NCI-H345 treated with DMSO at 0.1 percent for 48 hours (cell line): ENCODE measurements around the gene PANX1.
"Not testable (repeated sequence)": the region's sequence is repeated elsewhere in the genome, so short reads cannot be mapped to it uniquely, and the experiment has no call there.

ENCODE experiments used
- DNase-seq: peaks from one replicate; lab custom pipeline; 2025; ENCODE audit not compliant: unreplicated experiment; lab: John Stamatoyannopoulos, UW

Gene PANX1

GRCh38 chr11:94149431-94150017 is 20.9 kb downstream of the PANX1 start:
- DNase-seq: no peak

DNA sequence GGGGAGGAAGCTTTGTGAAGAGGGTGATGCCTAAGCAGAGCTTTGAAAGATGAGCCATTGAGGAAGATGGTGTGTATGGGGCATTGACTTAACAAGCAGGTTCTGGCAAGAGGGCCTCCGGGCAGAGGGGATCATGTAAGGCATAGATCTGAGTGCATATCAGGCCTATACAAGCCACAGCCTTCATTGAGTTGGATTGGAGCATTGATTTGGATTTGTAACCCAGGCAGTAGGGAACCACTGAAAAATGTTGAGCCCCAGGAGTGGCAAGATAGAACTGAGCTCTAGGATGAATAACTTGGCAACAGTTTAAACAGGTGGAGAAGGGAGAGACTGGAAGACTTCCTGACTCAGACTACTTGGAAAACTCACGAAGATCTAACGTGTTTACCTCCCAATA is 21.4 kb downstream of the PANX1 start:
- no peak for DNase-seq

DNA sequence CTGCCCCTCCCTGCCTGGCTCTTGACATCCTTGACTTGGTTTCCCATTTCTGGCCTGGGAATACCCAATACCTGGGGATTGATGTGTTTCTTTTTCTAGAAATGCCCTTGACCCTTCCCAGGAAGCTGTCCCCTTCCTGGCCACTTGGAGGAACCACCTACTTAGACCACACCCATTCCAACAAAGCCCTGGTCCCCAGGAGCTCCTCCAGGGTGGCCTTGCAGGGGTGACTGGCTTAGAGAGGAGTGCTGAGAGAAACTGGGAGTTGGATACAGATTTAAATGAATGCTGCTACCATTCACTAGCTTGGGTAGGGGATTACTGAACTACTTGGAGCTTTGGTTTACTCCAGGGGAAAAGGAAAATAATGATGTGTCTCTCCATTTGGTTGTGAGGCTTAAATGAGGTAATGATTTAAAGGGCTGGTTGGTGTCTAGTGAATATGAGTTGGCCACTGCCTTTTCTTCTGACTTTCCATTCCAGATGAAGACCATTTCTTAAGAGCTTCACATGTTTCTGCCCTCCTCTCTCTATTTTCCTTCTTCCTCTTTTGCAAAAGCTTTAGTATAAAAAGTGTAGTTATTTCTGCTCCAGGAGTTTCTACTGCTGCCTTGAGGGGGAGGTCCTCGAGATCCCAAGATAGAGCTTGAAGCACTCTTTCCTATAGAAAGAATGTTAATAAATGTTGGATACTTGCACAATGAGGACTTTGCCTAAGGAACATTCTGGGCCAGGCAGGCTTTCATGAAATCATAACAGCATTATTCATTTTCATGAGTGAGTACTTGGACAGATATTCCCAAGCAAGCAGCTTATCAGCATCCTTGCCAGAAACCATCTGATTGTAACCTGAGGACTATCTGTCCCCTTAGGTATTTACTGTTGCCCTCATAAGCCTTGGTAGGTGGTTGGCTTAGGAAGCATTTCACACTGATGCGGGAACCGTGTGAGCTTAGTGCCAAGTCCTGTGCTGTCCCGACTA is 22.4 kb downstream of the PANX1 start:
- no peak for DNase-seq

- DNase-seq: no peak
Measured at GRCh38 chr11:94151903-94152677, 23.4 kb downstream of the PANX1 start.

DNA sequence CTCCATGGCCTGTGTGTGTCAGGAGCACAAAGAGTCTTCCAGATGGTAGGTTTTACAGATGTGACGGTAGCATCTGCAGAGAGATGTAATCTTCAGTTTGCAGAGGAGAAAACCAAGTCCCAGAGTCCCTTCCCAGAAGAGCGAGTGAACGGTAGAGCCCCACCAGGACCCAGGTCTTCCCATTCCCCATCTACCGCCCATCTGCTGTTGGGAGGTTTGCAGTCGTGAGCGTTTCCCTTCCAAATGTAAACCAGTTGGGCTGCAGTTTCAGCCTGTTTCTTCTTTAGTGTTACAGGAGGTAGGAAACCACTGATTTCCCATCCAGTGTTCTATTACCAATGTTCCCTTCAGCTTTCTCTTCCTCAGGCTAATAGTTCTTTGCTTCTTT is 24.0 kb downstream of the PANX1 start:
- no peak for DNase-seq

GRCh38 chr11:94153320-94153719 is 24.7 kb downstream of the PANX1 start:
- DNase-seq: no peak

DNA sequence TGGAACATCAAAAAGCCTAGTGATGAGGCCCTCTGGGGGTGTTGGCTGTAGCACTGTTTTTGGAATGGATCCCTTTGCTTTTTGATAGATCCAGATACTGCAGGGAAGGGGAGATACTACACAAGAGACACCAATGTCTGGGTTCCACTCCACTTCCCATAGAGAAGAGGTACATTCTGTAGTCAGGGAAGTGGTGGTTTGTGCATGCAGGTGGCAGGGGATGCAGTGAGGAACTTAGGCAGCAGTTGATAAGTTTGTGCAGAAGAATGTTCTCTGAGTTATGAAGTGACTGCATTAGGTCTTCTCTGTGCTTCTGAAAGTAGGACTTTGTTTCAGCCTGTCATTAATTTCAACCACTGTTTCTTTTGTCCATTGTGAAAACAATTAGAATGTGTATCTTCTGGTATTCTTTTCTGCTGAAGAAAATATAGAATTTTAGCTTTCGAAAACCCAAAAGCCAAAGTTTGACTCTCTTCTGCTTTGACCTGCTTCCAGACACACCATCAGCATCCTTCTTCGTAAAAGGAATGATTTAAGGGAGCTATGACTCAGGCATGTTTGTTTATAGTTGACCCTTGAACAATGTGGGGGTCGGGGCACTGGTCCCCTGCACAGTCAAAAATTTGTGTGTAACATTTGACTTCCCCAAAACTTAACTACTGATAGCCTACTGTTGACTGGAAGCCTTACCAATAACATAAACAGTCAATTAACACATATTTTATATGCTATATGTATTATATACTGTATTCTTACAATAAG is 25.6 kb downstream of the PANX1 start:
- no peak for DNase-seq

DNA sequence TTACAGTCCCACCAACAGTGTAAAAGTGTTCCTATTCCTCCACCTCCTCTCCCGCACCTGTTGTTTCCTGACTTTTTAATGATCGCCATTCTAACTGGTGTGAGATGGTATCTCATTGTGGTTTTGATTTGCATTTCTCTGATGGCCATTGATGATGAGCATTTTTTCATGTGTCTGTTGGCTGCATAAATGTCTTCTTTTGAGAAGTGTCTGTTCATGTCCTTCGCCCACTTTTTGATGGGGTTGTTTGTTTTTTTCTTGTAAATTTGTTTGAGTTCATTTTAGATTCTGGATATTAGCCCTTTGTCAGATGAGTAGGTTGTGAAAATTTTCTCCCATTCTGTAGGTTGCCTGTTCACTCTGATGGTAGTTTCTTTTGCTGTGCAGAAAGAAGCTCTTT is 28.7 kb downstream of the PANX1 start:
- not testable (repeated sequence) for DNase-seq

DNA sequence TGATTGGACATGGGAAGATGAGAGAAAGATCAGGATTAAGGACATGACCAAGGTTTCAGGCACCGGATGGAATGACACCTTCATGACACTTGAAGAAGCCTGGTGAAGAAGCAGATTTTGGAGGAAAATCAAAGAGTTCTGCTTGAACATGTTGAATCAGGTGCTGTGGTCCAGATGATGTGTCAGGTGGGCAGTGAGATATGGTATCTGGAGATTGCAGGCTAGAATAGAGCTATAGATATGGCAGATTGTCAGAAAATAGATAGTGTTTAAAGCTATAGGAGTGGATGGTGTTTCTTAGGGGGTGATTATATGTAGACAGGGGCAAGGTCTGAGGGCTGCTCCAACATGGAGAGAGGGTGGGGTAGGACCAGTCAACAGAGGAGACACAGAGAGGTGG is 40.2 kb downstream of the PANX1 start:
- no peak for DNase-seq

DNA sequence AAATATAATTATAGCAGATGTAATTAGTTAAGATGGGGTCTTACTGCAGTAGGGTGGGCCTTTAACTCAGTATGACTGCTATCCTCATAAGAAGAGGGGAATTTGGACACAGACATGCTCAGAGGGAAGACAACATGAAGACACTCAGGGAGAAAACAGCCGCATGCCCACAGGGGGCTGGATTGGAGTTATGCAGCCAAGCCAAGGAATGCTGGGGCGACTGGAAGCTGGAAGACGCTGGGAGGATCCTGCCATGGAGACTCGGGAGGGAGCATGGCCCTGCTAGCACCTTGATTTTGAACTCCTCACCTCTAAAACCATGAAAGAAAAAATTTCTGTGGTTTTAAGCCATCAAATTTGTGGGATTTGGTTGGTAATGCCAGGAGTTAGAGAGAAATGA is 40.9 kb downstream of the PANX1 start:
- DNase-seq: no peak

- DNase-seq: no peak
Measured at GRCh38 chr11:94169930-94170545, 41.4 kb downstream of the PANX1 start.

- DNase-seq: no peak
Measured at GRCh38 chr11:94170953-94171352, 42.3 kb downstream of the PANX1 start.

DNA sequence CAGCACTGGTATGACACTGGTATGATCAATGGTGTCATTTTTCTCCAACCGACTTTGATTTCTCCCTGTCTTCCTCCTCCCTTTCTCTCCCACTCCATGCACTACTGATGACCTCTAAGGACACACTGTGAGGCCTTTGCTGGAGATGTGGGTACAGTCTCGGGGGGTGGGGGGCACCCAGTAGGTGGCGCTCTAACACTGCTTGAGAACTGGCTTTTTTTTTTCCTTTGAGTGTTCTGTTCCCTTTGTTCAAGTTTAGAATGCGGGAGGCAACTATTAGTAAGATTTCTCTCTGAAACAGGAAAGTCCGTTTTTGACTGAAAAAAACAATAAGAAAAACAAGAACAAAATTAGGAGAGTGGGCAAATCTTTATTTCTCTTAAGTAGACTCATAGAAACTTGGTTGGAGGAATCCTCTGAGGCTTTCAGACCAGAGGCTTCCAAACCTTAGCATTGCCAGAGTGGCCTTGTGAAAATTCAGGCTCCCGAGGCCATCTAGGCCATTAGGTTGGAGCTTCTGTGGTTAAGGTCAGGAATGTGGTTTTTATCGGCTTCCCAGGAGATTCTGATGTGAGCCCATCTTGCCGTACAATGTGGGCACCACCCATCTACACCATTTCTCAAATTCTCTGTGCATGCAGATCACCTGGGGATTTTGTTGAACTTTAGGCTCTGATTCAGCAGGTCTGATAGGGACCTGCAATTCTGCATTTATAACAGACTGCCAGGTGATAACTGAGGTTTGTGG is 43.2 kb downstream of the PANX1 start:
- DNase-seq: no peak

GRCh38 chr11:94175535-94175934 is 46.9 kb downstream of the PANX1 start:
- no peak for DNase-seq

- DNase-seq: no peak
Measured at GRCh38 chr11:94178331-94178730, 49.7 kb downstream of the PANX1 start.

DNA sequence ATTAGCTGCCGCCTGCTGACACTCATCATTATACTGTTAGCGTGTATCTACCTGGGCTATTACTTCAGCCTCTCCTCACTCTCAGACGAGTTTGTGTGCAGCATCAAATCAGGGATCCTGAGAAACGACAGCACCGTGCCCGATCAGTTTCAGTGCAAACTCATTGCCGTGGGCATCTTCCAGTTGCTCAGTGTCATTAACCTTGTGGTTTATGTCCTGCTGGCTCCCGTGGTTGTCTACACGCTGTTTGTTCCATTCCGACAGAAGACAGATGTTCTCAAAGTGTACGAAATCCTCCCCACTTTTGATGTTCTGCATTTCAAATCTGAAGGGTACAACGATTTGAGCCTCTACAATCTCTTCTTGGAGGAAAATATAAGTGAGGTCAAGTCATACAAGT is 51.1 kb downstream of the PANX1 start:
- DNase-seq: no peak

- DNase-seq: no peak
Measured at GRCh38 chr11:94181526-94181925, 52.9 kb downstream of the PANX1 start.

DNA sequence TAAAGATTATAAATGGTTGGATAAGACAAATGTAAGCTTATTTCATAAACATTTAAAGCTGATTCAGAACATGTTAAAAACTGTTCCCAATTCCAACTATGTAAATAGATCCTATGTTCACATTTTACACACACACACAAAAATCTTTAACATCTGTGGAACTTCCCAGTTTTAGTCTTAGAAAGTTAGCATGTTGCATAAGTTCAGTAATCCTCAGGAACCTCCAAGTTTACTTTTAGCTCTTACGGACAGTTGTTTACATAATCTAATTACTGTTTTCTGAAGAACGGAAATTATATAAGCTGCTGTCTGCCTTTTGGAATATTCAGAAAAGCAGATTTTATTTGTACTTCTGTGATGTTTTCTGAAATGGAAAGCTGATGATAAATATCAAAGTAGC is 53.3 kb downstream of the PANX1 start:
- no peak for DNase-seq

GRCh38 chr11:94183251-94183885 is 54.7 kb downstream of the PANX1 start:
- no peak for DNase-seq
